Gastrocnemius medialis (tissue), 4 donors: ENCODE results near the gene CITED4.

ENCODE experiments used
- POLR2A ChIP-seq, 2 donors: fragments of 450-650 bp; IDR thresholded peaks; one replicate each; pipeline ENCODE4 v1.6.1; 2017; ENCODE audit warnings: antibody characterized with exemption in 2 of 2, mild to moderate bottlenecking in 2 of 2, moderate library complexity in 2 of 2
- TF ChIP-seq, protein P1 (sequence below), 5 experiments: fragments of 450-650 bp in 3 of 5; fragments of 200-600 bp in 2 of 5; sonication (generic) in 2 of 5; IDR thresholded peaks in 4 of 5; conservative IDR thresholded peaks in 1 of 5; 1 replicate in 4 of 5; 2 replicates in 1 of 5; pipeline ENCODE4 v1.5.1; 2016 to 2019; ENCODE audit warnings: antibody characterized with exemption in 5 of 5, mild to moderate bottlenecking in 3 of 5, moderate library complexity in 3 of 5

GRCh38 chr1:40830419-40830943, 31.7 kb downstream of the CITED4 start:
- TF ChIP-seq, protein P1, sequence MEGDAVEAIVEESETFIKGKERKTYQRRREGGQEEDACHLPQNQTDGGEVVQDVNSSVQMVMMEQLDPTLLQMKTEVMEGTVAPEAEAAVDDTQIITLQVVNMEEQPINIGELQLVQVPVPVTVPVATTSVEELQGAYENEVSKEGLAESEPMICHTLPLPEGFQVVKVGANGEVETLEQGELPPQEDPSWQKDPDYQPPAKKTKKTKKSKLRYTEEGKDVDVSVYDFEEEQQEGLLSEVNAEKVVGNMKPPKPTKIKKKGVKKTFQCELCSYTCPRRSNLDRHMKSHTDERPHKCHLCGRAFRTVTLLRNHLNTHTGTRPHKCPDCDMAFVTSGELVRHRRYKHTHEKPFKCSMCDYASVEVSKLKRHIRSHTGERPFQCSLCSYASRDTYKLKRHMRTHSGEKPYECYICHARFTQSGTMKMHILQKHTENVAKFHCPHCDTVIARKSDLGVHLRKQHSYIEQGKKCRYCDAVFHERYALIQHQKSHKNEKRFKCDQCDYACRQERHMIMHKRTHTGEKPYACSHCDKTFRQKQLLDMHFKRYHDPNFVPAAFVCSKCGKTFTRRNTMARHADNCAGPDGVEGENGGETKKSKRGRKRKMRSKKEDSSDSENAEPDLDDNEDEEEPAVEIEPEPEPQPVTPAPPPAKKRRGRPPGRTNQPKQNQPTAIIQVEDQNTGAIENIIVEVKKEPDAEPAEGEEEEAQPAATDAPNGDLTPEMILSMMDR (IDR thresholded peaks at IDR 0.05 in 4 of 5, conservative IDR thresholded peaks at IDR 0.05 in 1 of 5) = no peak
- no peak for TF ChIP-seq POLR2A (IDR thresholded peaks at IDR 0.05)
